Omental fat pad (tissue), 4 donors: ENCODE measurements around the gene PM20D2. TPM values are rescaled to one million over a fixed set of nuclear protein-coding genes. Genes with fewer than 3 reads are reported as not detected.

Experiments
- ATAC-seq: fragments of 150-250 bp; one replicate; pipeline ENCODE4 v1.9.1; 2016; ENCODE audit warnings: mild to moderate bottlenecking, moderate library complexity; ENCODE audit not compliant: low FRiP score
- DNase-seq: peaks from one replicate; pipeline ENCODE4 v3.0.0-alpha.2; 2019; ENCODE audit warnings: low spot score
- total RNA-seq, 4 donors: library from RNA; depleted of rRNA; stranded (reverse); fragments of >200 nt; gene quantifications; one replicate each; pipeline ENCODE4 v1.1.0, GENCODE V29; 2016
- TF ChIP-seq, protein P1 (sequence below), 3 donors: fragments of 450-650 bp; IDR thresholded peaks; one replicate each; pipeline ENCODE4 v1.5.1; 2016 to 2017; ENCODE audit warnings: antibody characterized with exemption in 3 of 3, mild to moderate bottlenecking in 3 of 3, moderate library complexity in 2 of 3

Gene PM20D2
- total RNA-seq, 4 donors from 2014 or later: 7.1 to 13.5 (median 10.1) TPM

DNA sequence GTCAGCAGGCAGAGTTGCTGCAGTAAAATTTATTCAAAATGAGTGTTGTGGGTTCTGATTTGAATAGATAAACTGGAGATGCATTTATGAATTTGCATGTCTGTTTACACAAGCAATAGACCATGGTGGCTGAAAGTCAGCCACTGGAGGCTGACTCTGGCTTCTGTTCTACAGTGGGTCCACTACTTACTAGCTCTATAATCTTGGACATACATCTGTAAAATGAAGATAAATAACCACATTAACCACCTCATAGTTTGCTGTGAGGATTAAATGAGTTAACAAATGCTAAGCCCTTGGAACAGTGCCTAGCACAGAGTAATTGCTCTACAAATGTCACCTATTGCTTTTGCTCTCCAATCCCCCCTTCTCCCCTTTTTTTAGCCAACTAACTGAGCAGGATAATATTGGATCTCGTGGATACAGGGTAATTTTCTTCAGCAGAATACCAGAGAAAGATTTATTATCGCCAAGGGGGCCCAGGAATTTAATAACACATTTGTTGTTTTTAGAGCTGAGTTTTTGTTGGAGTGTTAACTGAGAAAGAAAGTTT, 1.4 kb upstream of the PM20D2 start:
- DNase-seq: no peak
- ATAC-seq: no peak
- TF ChIP-seq, protein P1, sequence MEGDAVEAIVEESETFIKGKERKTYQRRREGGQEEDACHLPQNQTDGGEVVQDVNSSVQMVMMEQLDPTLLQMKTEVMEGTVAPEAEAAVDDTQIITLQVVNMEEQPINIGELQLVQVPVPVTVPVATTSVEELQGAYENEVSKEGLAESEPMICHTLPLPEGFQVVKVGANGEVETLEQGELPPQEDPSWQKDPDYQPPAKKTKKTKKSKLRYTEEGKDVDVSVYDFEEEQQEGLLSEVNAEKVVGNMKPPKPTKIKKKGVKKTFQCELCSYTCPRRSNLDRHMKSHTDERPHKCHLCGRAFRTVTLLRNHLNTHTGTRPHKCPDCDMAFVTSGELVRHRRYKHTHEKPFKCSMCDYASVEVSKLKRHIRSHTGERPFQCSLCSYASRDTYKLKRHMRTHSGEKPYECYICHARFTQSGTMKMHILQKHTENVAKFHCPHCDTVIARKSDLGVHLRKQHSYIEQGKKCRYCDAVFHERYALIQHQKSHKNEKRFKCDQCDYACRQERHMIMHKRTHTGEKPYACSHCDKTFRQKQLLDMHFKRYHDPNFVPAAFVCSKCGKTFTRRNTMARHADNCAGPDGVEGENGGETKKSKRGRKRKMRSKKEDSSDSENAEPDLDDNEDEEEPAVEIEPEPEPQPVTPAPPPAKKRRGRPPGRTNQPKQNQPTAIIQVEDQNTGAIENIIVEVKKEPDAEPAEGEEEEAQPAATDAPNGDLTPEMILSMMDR (IDR thresholded peaks at IDR 0.05): no peak

DNA sequence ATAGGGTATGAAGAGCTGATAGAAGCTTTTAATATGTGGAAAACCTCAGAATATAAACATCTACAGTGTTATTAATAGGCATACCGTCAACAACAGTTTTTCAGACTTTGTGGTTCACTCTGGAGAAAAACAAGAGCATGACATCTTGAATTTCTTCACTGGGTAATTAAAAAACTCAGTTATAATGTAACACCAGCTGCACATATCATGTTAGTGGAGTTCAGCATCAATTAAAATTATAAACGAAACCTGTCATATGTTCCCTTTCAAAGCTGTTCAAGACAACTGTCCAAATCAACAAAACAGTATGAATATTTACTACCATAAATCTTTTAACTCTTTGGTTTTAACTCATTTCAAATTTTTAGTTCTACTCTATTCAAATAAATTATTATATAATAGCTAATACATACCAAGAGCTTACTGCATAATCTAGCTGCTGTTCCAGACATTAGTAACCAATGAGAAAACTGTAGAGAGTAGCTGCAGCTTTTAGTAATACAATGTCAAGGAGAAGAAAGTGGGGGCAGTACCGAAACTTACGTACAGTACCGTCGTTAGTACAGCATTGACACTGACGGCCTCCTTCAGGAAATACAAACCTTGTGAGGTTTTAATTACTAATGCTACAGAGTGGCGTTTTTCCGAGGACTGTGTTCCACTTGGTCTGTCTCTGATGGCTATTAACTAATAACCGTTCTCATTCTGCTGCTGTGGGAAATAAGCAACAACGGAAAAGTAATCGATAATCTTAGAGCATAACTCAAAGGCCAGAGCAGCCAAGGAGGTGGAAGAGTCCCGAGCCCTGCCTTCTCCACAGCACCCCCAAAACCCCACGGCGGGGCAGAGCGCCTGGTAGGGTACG, 532 bp upstream of the PM20D2 start:
- DNase-seq (no peak), ATAC-seq (peak; percentile 63)
- TF ChIP-seq, protein P1 (IDR thresholded peaks at IDR 0.05): no peak

DNA sequence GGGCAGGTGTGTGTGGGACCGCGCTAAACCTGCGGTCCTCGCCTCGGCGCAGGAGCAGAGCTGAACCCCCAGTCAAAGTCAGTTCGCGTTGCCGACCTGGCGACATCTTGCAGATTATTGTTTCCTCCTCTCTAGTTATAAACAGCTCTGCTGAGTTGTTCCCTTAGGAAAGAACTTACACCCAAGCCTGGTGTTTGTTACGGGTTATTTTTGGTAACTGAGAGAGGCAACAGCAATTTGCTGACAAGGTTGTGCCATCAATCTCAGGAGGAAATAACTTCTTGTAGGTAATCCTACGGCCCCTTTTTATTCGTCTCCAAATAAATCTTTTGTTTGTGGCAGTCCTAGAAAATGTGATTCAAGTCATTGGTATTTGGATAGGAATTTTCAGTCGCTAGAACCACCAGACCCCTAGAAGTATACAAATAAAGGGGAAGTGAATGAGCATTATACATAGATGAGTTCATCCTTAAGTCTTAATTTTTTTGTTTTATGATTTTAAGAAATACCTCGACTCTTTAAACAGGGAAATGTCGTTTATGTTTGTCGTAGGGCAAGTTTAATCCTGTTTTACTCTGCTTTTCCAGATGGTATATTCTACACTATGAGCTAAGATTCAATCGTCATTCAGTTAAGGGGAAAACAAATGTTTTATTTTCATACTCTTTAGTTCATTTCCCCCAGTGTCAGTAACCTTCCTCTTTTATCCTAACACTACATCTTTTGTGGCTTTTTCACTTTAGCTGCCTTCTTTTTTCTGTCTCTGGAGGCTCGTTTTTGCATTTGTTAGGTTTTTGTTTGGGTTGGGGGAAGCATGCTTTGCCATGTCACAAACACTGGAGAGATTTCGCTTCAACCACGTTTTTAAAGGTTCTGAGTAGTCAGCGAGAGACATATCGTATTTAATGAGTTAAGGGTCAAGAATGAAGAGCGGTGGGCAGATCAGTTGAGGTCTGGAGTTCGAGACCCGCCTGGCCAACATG, 1.2 kb downstream of the PM20D2 start:
- DNase-seq (no peak), ATAC-seq (peak; percentile 43)
- TF ChIP-seq, protein P1 (IDR thresholded peaks at IDR 0.05): no peak

DNA sequence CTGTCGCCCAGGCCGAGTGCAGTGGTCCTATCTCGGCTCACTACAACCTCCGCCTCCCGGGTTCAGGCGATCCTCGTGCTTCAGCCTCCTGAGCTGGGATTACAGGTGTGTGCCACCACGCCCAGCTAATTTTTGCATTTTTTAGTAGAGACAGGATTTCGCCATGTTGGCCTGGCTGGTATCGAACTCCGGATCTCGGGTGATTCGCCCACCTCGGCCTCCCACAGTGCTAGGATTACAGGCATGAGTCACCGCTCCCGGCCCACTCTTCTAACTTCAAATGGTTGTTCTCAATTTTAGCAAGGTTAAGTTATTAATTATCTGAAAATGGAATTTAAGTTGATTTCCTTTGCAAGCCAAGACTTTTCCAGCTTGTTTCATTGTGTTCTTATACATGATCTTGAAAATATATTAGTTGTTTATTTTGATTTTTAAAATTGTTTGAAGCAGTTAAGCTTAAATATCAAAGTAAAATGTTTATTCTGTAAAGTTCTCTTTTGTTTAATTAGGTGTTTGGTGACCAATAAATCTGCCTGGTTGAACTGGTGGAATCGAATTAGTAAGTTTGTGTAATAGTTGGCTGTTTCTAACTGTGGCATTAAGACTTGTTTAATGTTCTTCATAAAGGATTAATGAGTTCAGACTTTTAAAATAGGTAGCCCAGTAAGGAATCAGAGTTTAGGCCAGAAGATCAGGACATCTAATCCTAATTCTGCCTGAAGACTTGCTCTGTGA, 2.3 kb downstream of the PM20D2 start:
- TF ChIP-seq, protein P1 (IDR thresholded peaks at IDR 0.05): no peak
- no peak for DNase-seq
- no peak for ATAC-seq

DNA sequence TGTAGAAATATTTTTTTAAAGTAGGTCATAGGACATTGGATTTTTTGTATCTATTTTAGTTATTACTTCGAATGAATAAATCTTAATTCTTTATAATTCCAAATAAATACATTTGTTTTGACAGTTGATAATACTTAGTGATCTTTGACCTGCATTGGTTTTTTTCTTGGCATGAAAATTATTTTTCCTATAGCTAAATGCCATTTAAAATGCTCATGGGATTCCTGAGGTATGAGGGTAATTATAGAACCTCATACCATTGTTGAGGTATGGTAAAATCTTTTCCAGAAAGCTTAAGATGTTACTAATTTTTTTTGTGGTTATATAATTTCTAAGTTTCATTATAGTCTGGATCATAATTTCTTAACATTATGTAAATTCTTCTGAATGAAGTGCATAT, 8.3 kb downstream of the PM20D2 start:
- TF ChIP-seq, protein P1 (IDR thresholded peaks at IDR 0.05): no peak
- ATAC-seq: no peak
- no peak for DNase-seq

DNA sequence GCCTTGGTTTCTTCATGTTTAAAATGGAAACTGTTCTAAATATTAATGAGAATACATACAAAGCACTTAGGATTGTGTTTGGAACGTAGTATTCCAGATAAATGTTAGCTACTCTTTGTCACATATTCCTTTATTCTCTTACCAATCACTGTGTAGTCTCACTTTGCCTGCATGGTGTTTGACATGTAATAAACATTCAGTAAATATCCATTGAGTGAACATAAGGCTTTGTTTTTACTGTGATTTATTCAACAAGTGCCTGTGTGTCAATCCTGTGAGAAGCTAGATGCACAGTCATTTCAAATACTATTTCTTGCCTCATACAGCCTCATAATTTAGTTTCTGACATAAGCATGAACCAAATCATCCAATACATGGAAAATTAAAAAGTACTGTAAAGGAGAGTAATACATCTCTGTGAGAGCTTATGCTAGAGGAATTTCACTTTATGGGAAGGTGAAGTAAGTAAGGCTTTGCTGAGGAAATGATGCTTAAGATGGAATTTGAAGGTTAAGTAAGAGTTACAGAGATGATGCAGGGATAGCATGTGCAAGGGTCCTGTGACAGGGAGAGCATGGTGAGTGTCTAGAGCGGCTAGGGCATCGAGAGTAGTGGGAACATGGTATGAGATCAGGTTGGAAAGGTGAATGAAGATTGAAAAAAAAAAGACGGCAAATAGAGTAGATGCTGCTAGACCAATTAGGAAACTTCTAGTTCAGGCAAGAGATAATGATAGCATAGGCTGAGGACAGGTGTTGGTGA, 14.7 kb downstream of the PM20D2 start:
- TF ChIP-seq, protein P1 (IDR thresholded peaks at IDR 0.05): no peak
- ATAC-seq: no peak
- no peak for DNase-seq
